ENCODE measurements around the gene UGT1A8.

UGT1A8 gene

GRCh38 chr2:233764761-233765160 lies 147.3 kb downstream of the UGT1A8 start:
- no peak overlapping the region for H3K4me3 ChIP-seq (ENCODE audit: low read depth, low read length)
- no peak for TF ChIP-seq POLR2A (IDR thresholded peaks at IDR 0.05; ENCODE audit: extremely low read depth, insufficient read length)
- TF ChIP-seq, protein P1, sequence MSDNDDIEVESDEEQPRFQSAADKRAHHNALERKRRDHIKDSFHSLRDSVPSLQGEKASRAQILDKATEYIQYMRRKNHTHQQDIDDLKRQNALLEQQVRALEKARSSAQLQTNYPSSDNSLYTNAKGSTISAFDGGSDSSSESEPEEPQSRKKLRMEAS (IDR thresholded peaks at IDR 0.05; ENCODE audit: low read depth, low read length), result no peak
- no peak for TF ChIP-seq CTCF (IDR thresholded peaks at IDR 0.05; ENCODE audit: low read depth, low read length)
- TF ChIP-seq MYC (IDR thresholded peaks at IDR 0.05; ENCODE audit: low read depth, low read length), result no peak
- no peak for DNase-seq (ENCODE audit: low read depth)

DNA sequence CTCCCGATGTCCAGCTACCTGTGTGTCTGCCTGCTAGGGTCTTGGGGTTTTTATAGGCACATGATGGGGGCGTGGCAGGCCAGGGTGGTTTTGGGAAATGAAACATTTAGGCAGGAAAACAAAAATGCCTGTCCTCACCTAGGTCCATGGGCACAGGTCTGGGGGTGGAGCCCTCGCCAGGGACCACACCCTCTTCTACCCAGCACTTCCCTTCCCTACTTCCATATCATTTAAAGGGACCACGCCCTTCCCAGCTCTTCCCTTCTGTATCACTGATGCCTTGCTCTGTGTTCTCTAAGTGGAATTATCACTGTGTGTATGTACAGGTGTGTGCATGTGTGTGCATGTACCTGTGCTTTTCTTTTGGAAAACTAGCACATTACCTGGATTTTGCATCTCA lies 149.0 kb downstream of the UGT1A8 start:
- H3K4me3 ChIP-seq (ENCODE audit: low read depth, low read length), result no peak overlapping the region
- DNase-seq (ENCODE audit: low read depth), result no peak
- TF ChIP-seq CTCF (IDR thresholded peaks at IDR 0.05; ENCODE audit: low read depth, low read length) (no peak), MYC (IDR thresholded peaks at IDR 0.05; ENCODE audit: low read depth, low read length) (no peak), POLR2A (IDR thresholded peaks at IDR 0.05; ENCODE audit: extremely low read depth, insufficient read length) (no peak)
- TF ChIP-seq, protein P1 (IDR thresholded peaks at IDR 0.05; ENCODE audit: low read depth, low read length), result no peak

DNA sequence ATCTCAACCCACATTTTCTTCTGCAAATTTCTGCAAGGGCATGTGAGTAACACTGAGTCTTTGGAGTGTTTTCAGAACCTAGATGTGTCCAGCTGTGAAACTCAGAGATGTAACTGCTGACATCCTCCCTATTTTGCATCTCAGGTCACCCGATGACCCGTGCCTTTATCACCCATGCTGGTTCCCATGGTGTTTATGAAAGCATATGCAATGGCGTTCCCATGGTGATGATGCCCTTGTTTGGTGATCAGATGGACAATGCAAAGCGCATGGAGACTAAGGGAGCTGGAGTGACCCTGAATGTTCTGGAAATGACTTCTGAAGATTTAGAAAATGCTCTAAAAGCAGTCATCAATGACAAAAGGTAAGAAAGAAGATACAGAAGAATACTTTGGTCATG lies 150.6 kb downstream of the UGT1A8 start:
- H3K4me3 ChIP-seq (ENCODE audit: low read depth, low read length), result no peak overlapping the region
- DNase-seq (ENCODE audit: low read depth), result no peak

DNA sequence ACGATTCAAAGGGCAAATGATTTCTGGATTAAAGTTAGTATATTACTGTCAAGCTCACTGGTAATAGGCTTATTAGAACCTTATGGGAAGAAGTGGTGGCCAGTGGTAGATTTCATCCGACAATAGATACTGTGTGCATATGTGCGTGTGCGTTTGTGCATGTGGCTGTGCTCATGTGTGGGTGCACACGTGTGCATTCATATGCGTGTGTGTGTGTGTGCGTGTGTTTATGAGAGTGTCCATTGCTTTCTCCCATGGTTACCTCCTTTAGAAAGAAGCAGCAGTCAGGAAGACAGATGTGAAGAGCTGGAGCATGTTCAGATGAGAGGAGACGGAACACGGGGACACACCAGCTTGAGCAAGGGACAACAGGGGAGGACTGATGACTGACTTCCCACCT lies 151.8 kb downstream of the UGT1A8 start:
- DNase-seq (ENCODE audit: low read depth), result no peak
- no peak overlapping the region for H3K4me3 ChIP-seq (ENCODE audit: low read depth, low read length)
- TF ChIP-seq MYC (IDR thresholded peaks at IDR 0.05; ENCODE audit: low read depth, low read length), result no peak
- TF ChIP-seq, protein P1 (IDR thresholded peaks at IDR 0.05; ENCODE audit: low read depth, low read length), result no peak
- TF ChIP-seq CTCF (IDR thresholded peaks at IDR 0.05; ENCODE audit: low read depth, low read length), result no peak
- no peak for TF ChIP-seq POLR2A (IDR thresholded peaks at IDR 0.05; ENCODE audit: extremely low read depth, insufficient read length)

More for the DNA sequence above, 150.6 kb downstream of the UGT1A8 start:
- TF ChIP-seq, protein P1 (IDR thresholded peaks at IDR 0.05; ENCODE audit: low read depth, low read length), result no peak
- TF ChIP-seq POLR2A (IDR thresholded peaks at IDR 0.05; ENCODE audit: extremely low read depth, insufficient read length) (no peak), CTCF (IDR thresholded peaks at IDR 0.05; ENCODE audit: low read depth, low read length) (no peak), MYC (IDR thresholded peaks at IDR 0.05; ENCODE audit: low read depth, low read length) (no peak)

- no peak for DNase-seq (ENCODE audit: low read depth)
- TF ChIP-seq POLR2A (IDR thresholded peaks at IDR 0.05; ENCODE audit: extremely low read depth, insufficient read length) (no peak), CTCF (IDR thresholded peaks at IDR 0.05; ENCODE audit: low read depth, low read length) (no peak), MYC (IDR thresholded peaks at IDR 0.05; ENCODE audit: low read depth, low read length) (no peak)
- TF ChIP-seq, protein P1 (IDR thresholded peaks at IDR 0.05; ENCODE audit: low read depth, low read length), result no peak
- H3K4me3 ChIP-seq (ENCODE audit: low read depth, low read length), result no peak overlapping the region
Observed at GRCh38 chr2:233772153-233772552, 154.7 kb downstream of the UGT1A8 start.

DNA sequence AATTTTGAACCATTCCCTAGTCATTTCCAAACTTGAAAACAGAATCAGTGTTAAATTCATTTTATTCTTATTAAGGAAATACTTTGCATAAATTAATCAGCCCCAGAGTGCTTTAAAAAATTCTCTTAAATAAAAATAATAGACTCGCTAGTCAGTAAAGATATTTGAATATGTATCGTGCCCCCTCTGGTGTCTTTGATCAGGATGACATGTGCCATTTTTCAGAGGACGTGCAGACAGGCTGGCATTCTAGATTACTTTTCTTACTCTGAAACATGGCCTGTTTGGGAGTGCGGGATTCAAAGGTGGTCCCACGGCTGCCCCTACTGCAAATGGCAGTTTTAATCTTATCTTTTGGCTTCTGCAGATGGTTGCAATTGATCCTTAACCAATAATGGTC lies 155.2 kb downstream of the UGT1A8 start:
- TF ChIP-seq CTCF (IDR thresholded peaks at IDR 0.05; ENCODE audit: low read depth, low read length) (no peak), POLR2A (IDR thresholded peaks at IDR 0.05; ENCODE audit: extremely low read depth, insufficient read length) (no peak), MYC (IDR thresholded peaks at IDR 0.05; ENCODE audit: low read depth, low read length) (no peak)
- TF ChIP-seq, protein P1 (IDR thresholded peaks at IDR 0.05; ENCODE audit: low read depth, low read length), result no peak
- H3K4me3 ChIP-seq (ENCODE audit: low read depth, low read length), result no peak overlapping the region
- DNase-seq (ENCODE audit: low read depth), result no peak
